ENCODE results near the gene NDUFS3.

DNA sequence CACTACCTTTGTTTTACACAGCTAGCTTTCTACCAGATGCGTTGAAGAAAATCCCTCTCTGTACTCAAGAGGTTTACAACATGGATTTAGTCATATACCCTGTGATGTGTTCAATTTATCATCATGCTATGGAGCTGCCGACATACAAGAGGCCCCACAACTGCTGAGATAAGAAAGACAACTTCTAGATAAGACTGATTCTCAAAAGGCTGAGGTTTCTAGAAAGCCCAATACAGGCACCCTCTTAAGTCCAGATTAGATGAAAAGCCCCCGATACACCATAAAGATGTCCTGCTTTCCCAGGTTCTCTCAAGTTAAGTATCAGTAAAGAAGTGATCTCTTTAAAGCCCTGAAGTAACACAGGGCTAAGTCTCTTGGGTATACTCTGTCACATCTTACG, 49.2 kb downstream of the NDUFS3 start:
- TF ChIP-seq, protein P1, sequence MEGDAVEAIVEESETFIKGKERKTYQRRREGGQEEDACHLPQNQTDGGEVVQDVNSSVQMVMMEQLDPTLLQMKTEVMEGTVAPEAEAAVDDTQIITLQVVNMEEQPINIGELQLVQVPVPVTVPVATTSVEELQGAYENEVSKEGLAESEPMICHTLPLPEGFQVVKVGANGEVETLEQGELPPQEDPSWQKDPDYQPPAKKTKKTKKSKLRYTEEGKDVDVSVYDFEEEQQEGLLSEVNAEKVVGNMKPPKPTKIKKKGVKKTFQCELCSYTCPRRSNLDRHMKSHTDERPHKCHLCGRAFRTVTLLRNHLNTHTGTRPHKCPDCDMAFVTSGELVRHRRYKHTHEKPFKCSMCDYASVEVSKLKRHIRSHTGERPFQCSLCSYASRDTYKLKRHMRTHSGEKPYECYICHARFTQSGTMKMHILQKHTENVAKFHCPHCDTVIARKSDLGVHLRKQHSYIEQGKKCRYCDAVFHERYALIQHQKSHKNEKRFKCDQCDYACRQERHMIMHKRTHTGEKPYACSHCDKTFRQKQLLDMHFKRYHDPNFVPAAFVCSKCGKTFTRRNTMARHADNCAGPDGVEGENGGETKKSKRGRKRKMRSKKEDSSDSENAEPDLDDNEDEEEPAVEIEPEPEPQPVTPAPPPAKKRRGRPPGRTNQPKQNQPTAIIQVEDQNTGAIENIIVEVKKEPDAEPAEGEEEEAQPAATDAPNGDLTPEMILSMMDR (conservative IDR thresholded peaks at IDR 0.05 in 1 of 2, IDR thresholded peaks at IDR 0.05 in 1 of 2; ENCODE audit: extremely low read depth in 1 of 2, insufficient read depth in 1 of 2, low read depth in 1 of 2, low read length in 2 of 2): no peak
- no peak for TF ChIP-seq EZH2 (IDR thresholded peaks at IDR 0.05; ENCODE audit: borderline replicate concordance, low read length)
